GM10266 (cell line): ENCODE measurements around the gene HDGFL3.
A peak's percentile ranks its signal among the peaks of the same experiment; 100 is the strongest.

Experiments
- DNase-seq: peaks from one replicate; pipeline ENCODE4 v3.0.0; 2012; ENCODE audit errors: extremely low spot score
- TF ChIP-seq, protein P1 (sequence below): IDR thresholded peaks from 2 replicates; pipeline ENCODE4 v1.5.1; 2012; ENCODE audit warnings: mild to moderate bottlenecking, low read depth; ENCODE audit not compliant: control insufficient read depth, insufficient read depth; ENCODE audit errors: missing control alignments

Gene HDGFL3

DNA sequence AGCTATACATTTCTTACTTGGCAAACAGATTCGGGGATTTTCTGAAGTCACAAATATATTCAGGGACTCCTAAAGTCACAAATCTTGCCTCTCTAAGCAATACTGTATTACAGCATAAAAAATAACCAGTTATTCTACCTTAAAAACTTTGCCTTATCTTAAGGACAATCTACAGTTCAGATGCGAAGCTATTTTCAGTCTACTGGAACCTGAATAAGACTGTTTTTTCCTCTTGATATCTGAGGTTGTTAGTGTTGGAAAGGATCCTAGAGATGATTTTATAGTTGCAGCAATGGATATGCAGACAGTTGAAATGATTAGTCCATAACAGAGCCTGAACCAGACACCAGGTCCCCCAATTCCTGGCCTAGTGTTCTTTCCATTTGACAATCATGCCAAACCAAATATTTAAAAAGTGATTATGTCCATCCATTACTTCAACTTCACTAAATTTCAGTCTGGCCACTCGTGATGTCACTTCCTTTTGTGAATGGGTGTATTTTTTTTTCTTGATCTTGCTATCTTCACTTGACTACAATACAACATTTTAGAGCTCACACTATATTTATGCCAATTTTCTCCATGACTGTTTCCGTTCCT, 1.8 kb downstream of the HDGFL3 start:
- no peak for DNase-seq
- TF ChIP-seq, protein P1, sequence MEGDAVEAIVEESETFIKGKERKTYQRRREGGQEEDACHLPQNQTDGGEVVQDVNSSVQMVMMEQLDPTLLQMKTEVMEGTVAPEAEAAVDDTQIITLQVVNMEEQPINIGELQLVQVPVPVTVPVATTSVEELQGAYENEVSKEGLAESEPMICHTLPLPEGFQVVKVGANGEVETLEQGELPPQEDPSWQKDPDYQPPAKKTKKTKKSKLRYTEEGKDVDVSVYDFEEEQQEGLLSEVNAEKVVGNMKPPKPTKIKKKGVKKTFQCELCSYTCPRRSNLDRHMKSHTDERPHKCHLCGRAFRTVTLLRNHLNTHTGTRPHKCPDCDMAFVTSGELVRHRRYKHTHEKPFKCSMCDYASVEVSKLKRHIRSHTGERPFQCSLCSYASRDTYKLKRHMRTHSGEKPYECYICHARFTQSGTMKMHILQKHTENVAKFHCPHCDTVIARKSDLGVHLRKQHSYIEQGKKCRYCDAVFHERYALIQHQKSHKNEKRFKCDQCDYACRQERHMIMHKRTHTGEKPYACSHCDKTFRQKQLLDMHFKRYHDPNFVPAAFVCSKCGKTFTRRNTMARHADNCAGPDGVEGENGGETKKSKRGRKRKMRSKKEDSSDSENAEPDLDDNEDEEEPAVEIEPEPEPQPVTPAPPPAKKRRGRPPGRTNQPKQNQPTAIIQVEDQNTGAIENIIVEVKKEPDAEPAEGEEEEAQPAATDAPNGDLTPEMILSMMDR: no peak

- no peak for DNase-seq
- TF ChIP-seq, protein P1: no peak
Observed at GRCh38 chr15:83204697-83205096, 2.9 kb downstream of the HDGFL3 start.

DNA sequence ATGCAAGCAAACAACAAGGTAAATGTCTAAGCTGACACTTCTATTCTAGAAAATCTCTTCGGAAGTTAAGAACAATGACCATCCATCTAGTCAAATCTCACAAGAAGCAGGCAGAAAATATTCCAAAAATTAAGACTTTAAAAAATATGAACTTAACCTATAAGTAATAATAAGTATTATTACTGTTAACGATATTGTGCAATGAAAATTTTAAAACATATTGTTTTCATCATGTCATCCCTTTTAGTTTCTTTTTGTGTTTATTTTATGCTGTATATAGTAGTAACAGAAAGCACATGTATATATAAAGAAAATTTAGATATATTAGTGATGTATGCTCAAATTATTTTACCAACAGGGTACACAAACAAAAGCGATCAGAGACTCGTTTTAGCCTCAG, 4.1 kb downstream of the HDGFL3 start:
- no peak for DNase-seq
- TF ChIP-seq, protein P1: no peak

DNA sequence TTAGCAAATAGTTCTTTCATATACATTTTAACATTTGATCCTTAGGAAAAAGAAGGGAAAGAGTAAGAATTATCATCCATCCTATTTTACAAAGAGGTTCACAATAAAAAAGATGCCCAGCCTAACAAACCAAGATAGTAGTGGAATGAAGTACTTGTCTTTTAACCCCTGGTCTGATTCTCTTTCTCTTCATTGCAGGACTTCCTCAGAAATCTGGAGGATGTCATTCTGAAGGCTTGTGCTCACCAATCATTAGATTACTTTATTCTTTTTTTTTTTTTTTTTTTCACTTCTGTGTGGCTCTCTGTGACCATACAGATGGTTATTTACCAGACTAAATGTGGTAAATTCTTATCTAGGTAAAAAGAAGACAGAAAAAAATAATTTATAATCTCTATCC, 7.0 kb downstream of the HDGFL3 start:
- no peak for DNase-seq
- TF ChIP-seq, protein P1: no peak

DNA sequence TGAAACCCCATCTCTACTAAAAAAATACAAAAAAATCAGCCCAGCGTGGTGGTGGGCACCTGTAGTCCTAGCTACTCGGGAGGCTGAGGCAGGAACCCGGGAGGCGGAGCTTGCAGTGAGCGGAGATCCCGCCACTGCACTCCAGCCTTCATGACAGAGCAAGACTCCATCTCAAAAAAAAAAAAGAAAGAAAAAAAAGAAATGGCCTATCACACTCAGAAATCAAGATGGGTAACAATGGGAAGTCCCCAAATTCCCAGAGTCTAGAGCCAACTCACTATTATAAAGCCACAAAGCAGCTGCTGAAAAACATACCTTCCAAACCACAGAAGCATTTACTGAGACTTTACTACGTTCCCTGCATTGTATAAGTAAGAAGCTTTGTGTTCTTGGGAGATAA, 7.5 kb downstream of the HDGFL3 start:
- TF ChIP-seq, protein P1: no peak
- DNase-seq: no peak

DNA sequence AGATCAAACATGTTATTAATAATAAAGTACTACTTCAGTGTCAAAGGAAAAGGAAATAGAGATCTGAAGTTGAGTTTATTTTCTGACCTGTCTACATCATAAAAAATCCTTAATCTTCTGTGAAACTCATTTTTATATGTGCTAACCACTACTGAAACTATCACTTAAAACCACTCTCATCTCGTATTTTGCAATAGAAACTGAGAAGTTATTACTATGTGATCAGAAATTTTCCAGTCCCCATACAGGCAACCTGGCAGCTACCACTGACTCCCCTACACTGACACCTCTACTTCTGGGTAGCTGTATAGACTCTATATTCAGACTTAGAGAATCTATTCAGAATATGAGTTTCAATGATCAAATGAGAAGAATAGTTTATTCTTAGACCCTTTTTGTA, 8.3 kb downstream of the HDGFL3 start:
- TF ChIP-seq, protein P1: no peak
- DNase-seq: peak; percentile 53

- TF ChIP-seq, protein P1: no peak
Observed at GRCh38 chr15:83198476-83198875, 9.1 kb downstream of the HDGFL3 start.

More at GRCh38 chr15:83198476-83198875, 9.1 kb downstream of the HDGFL3 start:
- DNase-seq: no peak
